Gastrocnemius medialis (tissue), 4 donors: ENCODE measurements around the gene KRTAP1-5.

Experiments used
- CTCF ChIP-seq, 5 experiments: fragments of 450-650 bp in 3 of 5; fragments of 200-600 bp in 2 of 5; sonication (generic) in 2 of 5; IDR thresholded peaks in 4 of 5; conservative IDR thresholded peaks in 1 of 5; 1 replicate in 4 of 5; 2 replicates in 1 of 5; pipeline ENCODE4 v1.5.1; 2016 to 2019; ENCODE audit warnings: antibody characterized with exemption in 5 of 5, mild to moderate bottlenecking in 3 of 5, moderate library complexity in 3 of 5
- POLR2A ChIP-seq, 2 donors: fragments of 450-650 bp; IDR thresholded peaks; one replicate each; pipeline ENCODE4 v1.6.1; 2017; ENCODE audit warnings: antibody characterized with exemption in 2 of 2, mild to moderate bottlenecking in 2 of 2, moderate library complexity in 2 of 2

GRCh38 chr17:41020336-41020735, 6.7 kb downstream of the KRTAP1-5 start:
- TF ChIP-seq CTCF (IDR thresholded peaks at IDR 0.05 in 4 of 5, conservative IDR thresholded peaks at IDR 0.05 in 1 of 5) (no peak), POLR2A (IDR thresholded peaks at IDR 0.05) (no peak)
